Kidney glomerular epithelial cell (primary cell): ENCODE results near the gene SUMO3.
A peak's percentile ranks its signal among the peaks of the same experiment; 100 is the strongest.
"Not testable (repeated sequence)": the region's sequence is repeated elsewhere in the genome, so short reads cannot be mapped to it uniquely, and the experiment has no call there.

Experiments used
- DNase-seq: peaks from one replicate; lab custom pipeline; 2025; lab: John Stamatoyannopoulos, UW

Gene SUMO3

GRCh38 chr21:44846485-44847260 lies 28.8 kb upstream of the SUMO3 start:
- no peak for DNase-seq

- no peak for DNase-seq
These were observed 28.3 kb upstream of the SUMO3 start for GRCh38 chr21:44846224-44846484.

- DNase-seq, result no peak
These were observed 27.8 kb upstream of the SUMO3 start for GRCh38 chr21:44845418-44846223.

GRCh38 chr21:44844256-44844655 lies 26.4 kb upstream of the SUMO3 start:
- no peak for DNase-seq

- DNase-seq, result no peak
These were observed 25.0 kb upstream of the SUMO3 start for GRCh38 chr21:44842721-44843445.

GRCh38 chr21:44842087-44842486 lies 24.2 kb upstream of the SUMO3 start:
- DNase-seq, result no peak

- no peak for DNase-seq
These were observed 22.9 kb upstream of the SUMO3 start for GRCh38 chr21:44840771-44841170.

- no peak for DNase-seq
These were observed 21.1 kb upstream of the SUMO3 start for GRCh38 chr21:44838951-44839350.

- no peak for DNase-seq
These were observed 20.4 kb upstream of the SUMO3 start for GRCh38 chr21:44838039-44838895.

- DNase-seq, result no peak
These were observed 19.7 kb upstream of the SUMO3 start for GRCh38 chr21:44837537-44837936.

- DNase-seq, result no peak
These were observed 19.0 kb upstream of the SUMO3 start for GRCh38 chr21:44836666-44837471.

- DNase-seq, result no peak
These were observed 18.4 kb upstream of the SUMO3 start for GRCh38 chr21:44836349-44836665.

- no peak for DNase-seq
These were observed 17.7 kb upstream of the SUMO3 start for GRCh38 chr21:44835647-44835973.

- peak; percentile 39 for DNase-seq
These were observed 17.2 kb upstream of the SUMO3 start for GRCh38 chr21:44834951-44835646.

GRCh38 chr21:44834231-44834950 lies 16.5 kb upstream of the SUMO3 start:
- DNase-seq, result no peak

- DNase-seq, result no peak
These were observed 15.8 kb upstream of the SUMO3 start for GRCh38 chr21:44833663-44834062.

- not testable (repeated sequence) for DNase-seq
These were observed 14.8 kb upstream of the SUMO3 start for GRCh38 chr21:44832516-44833255.

- DNase-seq, result no peak
These were observed 13.5 kb upstream of the SUMO3 start for GRCh38 chr21:44831227-44831860.

GRCh38 chr21:44829507-44830092 lies 11.7 kb upstream of the SUMO3 start:
- DNase-seq, result no peak
